Psoas muscle (tissue), 8 donors: ENCODE measurements around the gene DCP2. TPM values are rescaled to one million over a fixed set of nuclear protein-coding genes. Genes with fewer than 3 reads are reported as not detected.

Experiments used
- ATAC-seq, 4 donors: fragments of 200-7000 bp; cut with Tn5 transposase; one replicate each; pipeline ENCODE4 v1.9.1; 2020; ENCODE audit warnings: moderate library complexity in 3 of 4, mild to moderate bottlenecking in 2 of 4
- DNase-seq, 2 donors: peaks; one replicate each; pipeline ENCODE4 v3.0.0-alpha.2; 2020
- H3K27ac ChIP-seq: fragments of 200-600 bp; one replicate; pipeline ENCODE4 v1.8.0; 2022
- H3K27me3 ChIP-seq, 3 donors: fragments of 200-600 bp in 1 of 3; one replicate each; pipeline versions ENCODE4 v1.6.1 to v1.8.0; 2013 to 2022; ENCODE audit warnings: low read length in 2 of 3, mild to moderate bottlenecking in 2 of 3, moderate library complexity in 1 of 3; ENCODE audit not compliant: insufficient read depth in 3 of 3
- H3K36me3 ChIP-seq, 2 donors: fragments of 200-600 bp in 1 of 2; one replicate each; pipeline versions ENCODE4 v1.6.1 to v1.8.0; 2013 to 2022; ENCODE audit warnings: low read depth in 1 of 2, mild to moderate bottlenecking in 1 of 2, moderate library complexity in 1 of 2; ENCODE audit not compliant: insufficient read depth in 1 of 2
- H3K4me1 ChIP-seq: fragments of 200-600 bp; one replicate; pipeline ENCODE4 v1.8.0; 2022
- H3K4me3 ChIP-seq: fragments of 200-600 bp; one replicate; pipeline ENCODE4 v1.8.0; 2022; ENCODE audit warnings: mild to moderate bottlenecking
- H3K9me3 ChIP-seq: fragments of 200-600 bp; one replicate; pipeline ENCODE4 v1.8.0; 2022
- CTCF ChIP-seq: fragments of 200-600 bp; IDR thresholded peaks from one replicate; pipeline ENCODE4 v1.8.0; 2022; ENCODE audit warnings: antibody characterized with exemption
- WGBS, 3 donors: extraction: QIAGEN DNeasy Blood & Tissue Kit; methylation state at CpG; one replicate each; pipeline versions ENCODE4 v1.1.6 to v1.1.7; 2013; 5-methylcytosine and 5-hydroxymethylcytosine counted together
- intact Hi-C, 2 donors: fragments of 100-400 bp; cut with DNase I; formaldehyde crosslinking; loops; one replicate each; pipeline versions ENCODE4 v1.11.0 to v1.14.2; 2022
- polyA plus RNA-seq, 3 donors: library from polyadenylated mRNA; stranded (reverse); fragments of 200-250 nt; gene quantifications; one replicate each; pipeline ENCODE4 v1.2.3, GENCODE V29; 2013
- total RNA-seq, 4 donors: library from RNA; stranded (reverse); fragmentation: NEBNext Ultra II Directional in 2 of 4; extraction: Animal tissue kit (Norgen Biotek cat#: 25700) in 2 of 4; gene quantifications; one replicate each; pipeline versions ENCODE4 v1.2.1 to v1.2.4, GENCODE V29; 2021 to 2023
- donor health status: healthy with polysubstance abuse.
- donor health status: DM: no; HTN: no; CAD: no; lungs with moderate emphysema.
- donor health status: Bipolar disorder and iron deficiency.
- donor health status: healthy.
- donor health status: DM: yes; HTN: yes; CAD: no.
- donor health status: DM: no; HTN: no; CAD: no.
- donor health status: DM: no; HTN: no; CAD: no.
- donor health status: DM: yes; HTN: yes; CAD: no.

The DCP2 gene
- total and polyA plus RNA-seq, 7 donors, result 4.0 to 41.7 (median 20.2) TPM

- Histone ChIP-seq H3K4me3 (no peak overlapping the region), H3K36me3 (peaks cover 3 to 6% of the 10 kb centered on the region in 2 donors), H3K27ac (no peak overlapping the region), H3K27me3 (no peaks in the 10 kb centered on the region), H3K4me1 (no peaks in the 10 kb centered on the region), H3K9me3 (no peaks in the 10 kb centered on the region)
- WGBS, 3 donors, result 49 to 71% (median 66%) methylated on average over 6 of the region's 6 CpGs
- no peak for DNase-seq
- TF ChIP-seq CTCF, result no peak
- intact Hi-C loops, result no loop called here
- no peak for ATAC-seq
Measured at GRCh38 chr5:113040672-113041260, 64.2 kb downstream of the DCP2 start.

GRCh38 chr5:113042491-113043243 is 66.1 kb downstream of the DCP2 start:
- 84 to 91% (median 85%) methylated on average over 4 of the region's 4 CpGs for WGBS, 3 donors
- Histone ChIP-seq H3K4me1 (no peaks in the 10 kb centered on the region), H3K27ac (no peak overlapping the region), H3K4me3 (no peak overlapping the region), H3K27me3 (no peaks in the 10 kb centered on the region), H3K9me3 (no peaks in the 10 kb centered on the region), H3K36me3 (peaks cover 3 to 16% of the 10 kb centered on the region in 2 donors)
- TF ChIP-seq CTCF, result no peak
- ATAC-seq (no peak), DNase-seq (no peak)
- intact Hi-C loops, result no loop called here

GRCh38 chr5:113043491-113043931 is 66.9 kb downstream of the DCP2 start:
- peaks cover 3 to 25% of the 10 kb centered on the region in 2 donors for H3K36me3 ChIP-seq
- ATAC-seq (peak; percentile 41 to 78 (median 74)), DNase-seq (peak; percentile 33 to 59)
- no peaks in the 10 kb centered on the region for H3K4me1 ChIP-seq
- H3K27ac ChIP-seq, result no peak overlapping the region
- no peak overlapping the region for H3K4me3 ChIP-seq
- H3K9me3 ChIP-seq, result no peaks in the 10 kb centered on the region
- intact Hi-C loops, result no loop called here
- H3K27me3 ChIP-seq, result no peaks in the 10 kb centered on the region
- TF ChIP-seq CTCF, result no peak
- 33 to 48% (median 38%) methylated on average over 15 to 16 of the region's 16 CpGs for WGBS, 3 donors

- no peak overlapping the region for H3K27ac ChIP-seq
- intact Hi-C loops, result no loop called here
- WGBS, 3 donors, result 82 to 90% (median 84%) methylated on average over 11 of the region's 11 CpGs
- H3K36me3 ChIP-seq, result peaks cover 0 to 25% of the 10 kb centered on the region in 2 donors
- ATAC-seq, result no peak
- no peaks in the 10 kb centered on the region for H3K27me3 ChIP-seq
- no peaks in the 10 kb centered on the region for H3K4me1 ChIP-seq
- H3K4me3 ChIP-seq, result no peak overlapping the region
- no peaks in the 10 kb centered on the region for H3K9me3 ChIP-seq
- no peak for TF ChIP-seq CTCF
- DNase-seq, result no peak
Measured at GRCh38 chr5:113044776-113045465, 68.3 kb downstream of the DCP2 start.
